ENCODE measurements around the gene RAB40C. TPM values are rescaled to one million over a fixed set of nuclear protein-coding genes. Genes with fewer than 3 reads are reported as not detected.

The RAB40C gene
- total and polyA plus RNA-seq, 12 donors: 9.1 to 32.0 (median 12.3) TPM

DNA sequence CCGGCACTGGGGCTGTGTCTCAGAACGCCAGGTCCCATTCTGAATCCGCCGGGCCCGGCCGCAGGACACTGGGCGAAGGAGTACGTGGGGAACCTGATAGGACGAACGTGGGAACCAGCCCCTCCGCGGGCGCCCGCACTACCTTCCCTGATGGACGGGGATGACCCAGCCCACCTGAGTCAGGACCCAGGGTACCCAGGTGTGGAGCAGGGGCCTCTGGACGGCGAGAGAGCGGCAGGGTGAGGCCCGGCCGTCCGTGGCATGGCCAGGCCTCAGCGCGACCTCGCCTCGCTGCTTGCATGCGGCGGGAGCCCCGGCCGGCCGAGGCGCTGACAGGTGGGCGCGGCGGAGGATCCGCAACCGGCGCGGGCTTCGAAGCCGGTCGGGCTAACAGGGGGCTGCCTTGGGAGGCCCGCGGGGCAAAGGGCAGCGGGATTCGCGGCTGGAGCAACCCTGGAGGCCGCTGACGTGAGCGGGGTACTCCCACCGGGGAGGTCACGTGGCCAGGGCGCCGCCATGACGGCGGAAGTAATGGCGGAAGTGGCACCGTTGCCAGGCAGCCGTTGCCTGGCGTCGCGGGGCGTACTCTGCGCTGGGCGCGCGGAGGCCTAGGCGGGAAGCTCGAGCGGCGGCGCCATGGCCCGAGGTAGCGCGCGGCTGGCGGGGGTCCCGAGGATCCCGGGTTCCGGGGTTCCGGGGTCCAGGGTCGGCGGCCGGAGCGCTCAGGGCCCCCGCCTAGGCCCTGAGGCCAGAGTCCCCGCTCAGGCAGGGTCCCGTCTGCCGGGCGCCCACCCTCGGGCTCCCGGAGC is 59.1 kb downstream of the RAB40C start, which contains the start of gene WDR90:
Gene WDR90, plus strand, starts transcription at position 585 of the 809 bp plus-strand sequence. Its CDS starts 52 bp downstream, at position 637.
- TF ChIP-seq, protein P1, sequence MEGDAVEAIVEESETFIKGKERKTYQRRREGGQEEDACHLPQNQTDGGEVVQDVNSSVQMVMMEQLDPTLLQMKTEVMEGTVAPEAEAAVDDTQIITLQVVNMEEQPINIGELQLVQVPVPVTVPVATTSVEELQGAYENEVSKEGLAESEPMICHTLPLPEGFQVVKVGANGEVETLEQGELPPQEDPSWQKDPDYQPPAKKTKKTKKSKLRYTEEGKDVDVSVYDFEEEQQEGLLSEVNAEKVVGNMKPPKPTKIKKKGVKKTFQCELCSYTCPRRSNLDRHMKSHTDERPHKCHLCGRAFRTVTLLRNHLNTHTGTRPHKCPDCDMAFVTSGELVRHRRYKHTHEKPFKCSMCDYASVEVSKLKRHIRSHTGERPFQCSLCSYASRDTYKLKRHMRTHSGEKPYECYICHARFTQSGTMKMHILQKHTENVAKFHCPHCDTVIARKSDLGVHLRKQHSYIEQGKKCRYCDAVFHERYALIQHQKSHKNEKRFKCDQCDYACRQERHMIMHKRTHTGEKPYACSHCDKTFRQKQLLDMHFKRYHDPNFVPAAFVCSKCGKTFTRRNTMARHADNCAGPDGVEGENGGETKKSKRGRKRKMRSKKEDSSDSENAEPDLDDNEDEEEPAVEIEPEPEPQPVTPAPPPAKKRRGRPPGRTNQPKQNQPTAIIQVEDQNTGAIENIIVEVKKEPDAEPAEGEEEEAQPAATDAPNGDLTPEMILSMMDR (IDR thresholded peaks at IDR 0.05): no peak
- Histone ChIP-seq H3K4me3 (peak within 1 kb of the TSS; percentile 65 to 85 (median 74)), H3K27me3 (no peaks in the 10 kb centered on the region), H3K9me3 (no peaks in the 10 kb centered on the region), H3K36me3 (peaks cover 0 to 13% (median 0%) of the 10 kb centered on the region in 9 donors), H3K27ac (peak within 1 kb of the TSS; percentile 76 to 96 (median 88)), H3K4me1 (peaks cover 31 to 62% (median 50%) of the 10 kb centered on the region in 9 donors)
- peak; percentile 92 to 94 for DNase-seq
- intact Hi-C loops (cut with DNase I): no loop called here
- peak; percentile 66 to 94 (median 86) for ATAC-seq
- WGBS, 2 donors: 1 to 2% methylated on average over 91 of the region's 91 CpGs

DNA sequence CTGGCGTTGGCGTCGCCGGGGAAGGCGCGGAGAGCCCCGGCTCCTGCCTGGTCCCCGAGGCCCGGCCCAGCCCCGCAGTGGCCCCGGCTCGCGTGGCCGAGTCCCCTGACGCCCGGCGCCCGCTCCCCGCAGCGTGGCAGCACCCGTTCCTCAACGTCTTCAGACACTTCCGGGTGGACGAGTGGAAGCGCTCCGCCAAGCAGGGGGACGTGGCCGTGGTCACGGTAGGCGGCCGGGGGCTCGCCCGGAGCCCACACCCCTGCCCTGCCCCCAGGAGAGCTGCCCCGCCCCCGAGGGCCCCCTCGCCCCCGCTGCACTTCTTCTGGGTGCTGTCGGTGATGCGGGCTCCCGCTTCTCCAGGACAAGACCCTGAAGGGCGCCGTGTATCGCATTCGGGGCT is 59.8 kb downstream of the RAB40C start:
- Histone ChIP-seq H3K9me3 (no peaks in the 10 kb centered on the region), H3K36me3 (peaks cover 0 to 15% (median 0%) of the 10 kb centered on the region in 9 donors), H3K27ac (peak overlapping the region in 9 of 10 donors; percentile 80 to 96 (median 89)), H3K4me3 (peak overlapping the region; percentile 65 to 85 (median 74)), H3K4me1 (peaks cover 31 to 55% (median 47%) of the 10 kb centered on the region in 9 donors), H3K27me3 (no peaks in the 10 kb centered on the region)
- TF ChIP-seq, protein P1 (IDR thresholded peaks at IDR 0.05): no peak
- ATAC-seq: peak in 3 of 8 donors; percentile 0 to 1 (median 1)
- no peak for DNase-seq
- intact Hi-C loops (cut with DNase I): loop anchor here in 1 of 10 donors (10.0 kb wide), 1 partner anchor 65 kb away; no protein-coding TSS in a partner anchor
- 3 to 6% methylated on average over 44 of the region's 44 CpGs for WGBS, 2 donors

DNA sequence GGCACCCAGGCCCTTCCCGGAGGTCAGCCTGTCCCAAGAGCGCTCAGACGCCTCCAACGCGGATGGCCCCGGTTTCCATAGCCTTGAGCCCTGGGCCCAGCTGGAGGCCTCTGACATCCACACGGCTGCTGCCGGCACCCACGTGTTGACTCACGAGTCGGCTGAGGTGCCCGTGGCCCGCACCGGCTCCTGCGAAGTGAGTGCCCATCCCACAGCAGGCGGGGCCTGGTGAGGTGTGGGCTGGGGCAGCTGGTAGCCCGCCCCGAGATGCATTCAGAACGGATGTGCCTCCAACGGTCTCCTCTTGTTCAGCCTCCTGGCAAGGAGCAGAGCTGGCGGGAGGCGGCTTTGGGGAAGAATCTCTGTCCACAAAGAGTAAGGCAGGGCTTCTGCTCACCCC is 62.0 kb downstream of the RAB40C start:
- Histone ChIP-seq H3K4me3 (no peak overlapping the region), H3K9me3 (no peaks in the 10 kb centered on the region), H3K4me1 (peaks cover 21 to 33% (median 30%) of the 10 kb centered on the region in 9 donors), H3K27me3 (no peaks in the 10 kb centered on the region), H3K36me3 (peaks cover 0 to 35% (median 0%) of the 10 kb centered on the region in 9 donors), H3K27ac (no peak overlapping the region)
- WGBS, 2 donors: 87 to 89% methylated on average over 22 of the region's 22 CpGs
- ATAC-seq (no peak), DNase-seq (no peak)
- intact Hi-C loops (cut with DNase I): loop anchor here in 1 of 10 donors (10.0 kb wide), 1 partner anchor 67 kb away; no protein-coding TSS in a partner anchor
- TF ChIP-seq, protein P1 (IDR thresholded peaks at IDR 0.05): no peak

DNA sequence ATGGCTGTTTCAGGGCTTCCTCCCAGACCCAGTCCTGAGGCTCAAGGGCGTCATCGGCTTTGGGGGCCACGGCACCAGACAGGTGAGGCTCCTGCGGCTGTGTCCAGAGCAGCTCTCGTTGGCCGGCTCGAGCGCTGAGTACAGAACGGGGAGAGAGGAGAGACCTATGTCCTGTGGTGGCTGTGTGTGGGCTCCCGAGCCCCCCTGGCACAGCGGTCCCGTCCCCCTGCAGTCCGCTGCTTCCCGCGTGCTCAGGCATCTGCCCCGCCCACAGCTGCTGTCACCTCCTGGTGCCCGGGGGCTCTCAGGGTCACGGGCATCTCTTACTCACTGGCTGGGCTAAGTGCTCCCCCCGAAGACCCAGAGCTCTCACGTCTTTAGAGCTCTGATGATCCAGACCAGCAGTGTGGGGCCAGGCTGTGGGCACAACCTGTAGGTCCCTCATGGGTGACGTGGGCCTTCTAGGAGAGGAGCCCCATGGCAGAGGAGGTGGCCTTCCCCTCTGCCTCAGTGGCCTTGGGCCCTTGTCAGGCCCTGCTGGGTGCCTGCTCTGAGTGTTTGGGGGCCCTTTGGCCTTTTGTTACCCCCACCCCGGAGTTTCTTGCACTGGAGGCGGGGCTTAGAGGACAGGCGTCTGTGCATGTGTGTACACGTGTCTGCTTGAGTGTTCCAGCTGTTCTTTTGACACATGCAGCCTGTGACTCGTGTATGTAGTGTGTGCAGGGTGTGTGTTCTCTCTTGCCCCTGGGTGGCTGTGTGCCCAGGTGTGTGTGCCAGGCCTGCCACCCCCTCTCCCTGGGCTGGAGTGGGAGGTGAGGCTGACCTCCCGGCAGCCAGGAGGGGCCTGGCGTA is 62.8 kb downstream of the RAB40C start:
- TF ChIP-seq, protein P1 (IDR thresholded peaks at IDR 0.05): no peak
- H3K4me3 ChIP-seq: no peak overlapping the region
- no peaks in the 10 kb centered on the region for H3K27me3 ChIP-seq
- no peak overlapping the region for H3K27ac ChIP-seq
- no peaks in the 10 kb centered on the region for H3K9me3 ChIP-seq
- DNase-seq (no peak), ATAC-seq (no peak)
- H3K4me1 ChIP-seq: peaks cover 14 to 25% (median 21%) of the 10 kb centered on the region in 9 donors
- intact Hi-C loops (cut with DNase I): loop anchor here in 1 of 10 donors (10.0 kb wide), 1 partner anchor 68 kb away; no protein-coding TSS in a partner anchor
- WGBS, 2 donors: 86 to 87% methylated on average over 28 of the region's 28 CpGs
- peaks cover 0 to 43% (median 0%) of the 10 kb centered on the region in 9 donors for H3K36me3 ChIP-seq
